Spleen (tissue), 11 donors: Measurements from ENCODE around the gene UBASH3B. TPM values are rescaled to one million over a fixed set of nuclear protein-coding genes. Genes with fewer than 3 reads are reported as not detected.
"Not testable (repeated sequence)": the region's sequence is repeated elsewhere in the genome, so short reads cannot be mapped to it uniquely, and the experiment has no call there.

Experiments
- DNase-seq: peaks from one replicate; pipeline ENCODE4 v3.0.0-alpha.2; 2020
- H3K27ac ChIP-seq, 8 donors: fragments of 200-600 bp; sonication (generic) in 7 of 8; 1 replicate in 4 of 8; 2 replicates in 4 of 8; pipeline versions ENCODE4 v1.5.0 to v1.8.0; 2016 to 2021; ENCODE audit warnings: inconsistent platforms in 4 of 8, mild to moderate bottlenecking in 4 of 8, moderate library complexity in 1 of 8
- H3K27me3 ChIP-seq, 7 donors: fragments of 200-600 bp; sonication (generic) in 6 of 7; replicated peaks in 1 of 7; 1 replicate in 4 of 7; 2 replicates in 3 of 7; pipeline versions ENCODE4 v1.5.0 to v1.8.0; 2016 to 2021; ENCODE audit warnings: inconsistent platforms in 3 of 7, mild to moderate bottlenecking in 1 of 7
- H3K36me3 ChIP-seq, 6 donors: fragments of 200-600 bp; sonication (generic) in 5 of 6; 1 replicate in 4 of 6; 2 replicates in 2 of 6; pipeline versions ENCODE4 v1.5.0 to v1.8.0; 2016 to 2021; ENCODE audit warnings: inconsistent platforms in 2 of 6
- H3K4me1 ChIP-seq, 6 donors: fragments of 200-600 bp; sonication (generic) in 5 of 6; 1 replicate in 3 of 6; 2 replicates in 3 of 6; pipeline versions ENCODE4 v1.5.0 to v1.8.0; 2016 to 2021; ENCODE audit warnings: inconsistent platforms in 3 of 6
- H3K4me3 ChIP-seq, 8 donors: fragments of 200-600 bp; sonication (generic) in 7 of 8; 1 replicate in 4 of 8; 2 replicates in 4 of 8; pipeline versions ENCODE4 v1.5.0 to v1.8.0; 2016 to 2021; ENCODE audit warnings: inconsistent platforms in 4 of 8, mild to moderate bottlenecking in 4 of 8, moderate library complexity in 2 of 8
- H3K9me3 ChIP-seq, 8 donors: fragments of 200-600 bp; sonication (generic) in 7 of 8; 1 replicate in 4 of 8; 2 replicates in 4 of 8; pipeline versions ENCODE4 v1.5.0 to v1.8.0; 2016 to 2021; ENCODE audit warnings: inconsistent platforms in 4 of 8
- CTCF ChIP-seq, 11 experiments: fragments of 200-600 bp in 7 of 11; fragments of 450-650 bp in 4 of 11; sonication (generic) in 4 of 11; IDR thresholded peaks in 8 of 11; conservative IDR thresholded peaks in 3 of 11; 1 replicate in 7 of 11; 2 replicates in 4 of 11; pipeline versions ENCODE4 v1.4.0 to v1.8.0; 2016 to 2021; ENCODE audit warnings: antibody characterized with exemption in 11 of 11, inconsistent platforms in 4 of 11, mild to moderate bottlenecking in 1 of 11
- POLR2A ChIP-seq, 3 donors: fragments of 450-650 bp; IDR thresholded peaks; one replicate each; pipeline ENCODE4 v1.5.1; 2017; ENCODE audit warnings: antibody characterized with exemption in 3 of 3, mild to moderate bottlenecking in 1 of 3
- POLR2AphosphoS5 ChIP-seq, 3 donors: sonication (generic); formaldehyde crosslinking; IDR thresholded peaks; one replicate each; pipeline ENCODE4 v1.5.1; 2017; ENCODE audit warnings: antibody characterized with exemption in 3 of 3
- WGBS, 5 donors: extraction: QIAGEN DNeasy Blood & Tissue Kit in 3 of 5; methylation state at CpG; one replicate each; pipeline versions ENCODE4 v1.1.5 to v1.1.7; 2013 to 2018; 5-methylcytosine and 5-hydroxymethylcytosine counted together
- intact Hi-C: fragments of 100-400 bp; cut with DNase I; formaldehyde crosslinking; loops from one replicate; pipeline ENCODE4 v1.15.0; 2023; ENCODE audit warnings: low total_unique reads
- polyA plus RNA-seq, 3 donors: library from polyadenylated mRNA; stranded (reverse); fragments of 200-250 nt; gene quantifications; one replicate each; pipeline ENCODE4 v1.2.1, GENCODE V29; 2013
- total RNA-seq, 7 donors: library from RNA; depleted of rRNA in 3 of 7; stranded (reverse); fragments of >200 nt in 3 of 7; fragmentation: NEBNext Ultra II Directional in 4 of 7; extraction: Animal tissue kit (Norgen Biotek cat#: 25700) in 4 of 7; gene quantifications; one replicate each; pipeline versions ENCODE4 v1.1.0 to v1.2.1, GENCODE V29; 2016 to 2021
- donor health status: healthy with polysubstance abuse.
- donor health status: DM: no; HTN: no; CAD: no; lungs with moderate emphysema.
- donor health status: DM: no; HTN: no; CAD: no.
- donor health status: Bipolar disorder and iron deficiency.
- donor health status: healthy.
- donor health status: DM: no; HTN: no; CAD: no.
- donor health status: DM: yes; HTN: yes; CAD: no.

UBASH3B gene
- total and polyA plus RNA-seq, 10 donors = 4.4 to 190 (median 77.9) TPM

- no peak overlapping the region for H3K4me3 ChIP-seq
- no peak for DNase-seq
- WGBS, 5 donors = 67 to 99% (median 89%) methylated on average over 2 of the region's 2 CpGs
- TF ChIP-seq POLR2AphosphoS5 (IDR thresholded peaks at IDR 0.05) (no peak), POLR2A (IDR thresholded peaks at IDR 0.05) (no peak), CTCF (IDR thresholded peaks at IDR 0.05 in 8 of 11, conservative IDR thresholded peaks at IDR 0.05 in 3 of 11) (no peak)
- intact Hi-C loops = no loop called here
- peaks cover 0 to 24% (median 18%) of the 10 kb centered on the region in 8 donors for H3K9me3 ChIP-seq
- peaks cover 0 to 16% (median 11%) of the 10 kb centered on the region in 6 donors for H3K4me1 ChIP-seq
- H3K27me3 ChIP-seq = no peaks in the 10 kb centered on the region
- no peak overlapping the region for H3K27ac ChIP-seq
- H3K36me3 ChIP-seq = no peaks in the 10 kb centered on the region
Measured at GRCh38 chr11:122820158-122820557, 164.6 kb downstream of the UBASH3B start.

DNA sequence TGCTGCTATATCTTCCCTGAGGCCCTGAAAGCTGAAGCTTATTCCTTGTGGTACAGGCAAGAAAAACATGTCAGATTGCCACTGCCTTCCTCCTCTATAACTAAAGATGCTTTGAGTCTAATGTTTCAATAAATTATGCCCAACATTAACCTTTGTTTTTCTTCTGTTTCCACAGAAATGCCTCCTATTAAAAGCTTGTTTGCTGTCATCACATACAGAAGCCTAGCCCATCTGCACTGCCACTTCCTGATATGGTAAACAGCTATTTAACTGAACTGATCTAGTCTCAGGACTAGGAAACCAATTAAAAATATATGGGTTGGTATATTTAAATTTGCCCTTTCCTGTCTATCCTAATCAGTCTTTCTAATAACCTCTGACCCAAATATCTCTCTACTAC, 165.6 kb downstream of the UBASH3B start:
- Histone ChIP-seq H3K4me1 (peaks cover 0 to 16% (median 11%) of the 10 kb centered on the region in 6 donors), H3K27ac (no peak overlapping the region), H3K4me3 (no peak overlapping the region), H3K9me3 (peaks cover 0 to 24% (median 18%) of the 10 kb centered on the region in 8 donors), H3K27me3 (no peaks in the 10 kb centered on the region), H3K36me3 (no peaks in the 10 kb centered on the region)
- no peak for DNase-seq
- intact Hi-C loops = no loop called here
- no peak for TF ChIP-seq POLR2AphosphoS5 (IDR thresholded peaks at IDR 0.05)
- TF ChIP-seq CTCF (IDR thresholded peaks at IDR 0.05 in 8 of 11, conservative IDR thresholded peaks at IDR 0.05 in 3 of 11) = no peak
- TF ChIP-seq POLR2A (IDR thresholded peaks at IDR 0.05) = no peak

DNA sequence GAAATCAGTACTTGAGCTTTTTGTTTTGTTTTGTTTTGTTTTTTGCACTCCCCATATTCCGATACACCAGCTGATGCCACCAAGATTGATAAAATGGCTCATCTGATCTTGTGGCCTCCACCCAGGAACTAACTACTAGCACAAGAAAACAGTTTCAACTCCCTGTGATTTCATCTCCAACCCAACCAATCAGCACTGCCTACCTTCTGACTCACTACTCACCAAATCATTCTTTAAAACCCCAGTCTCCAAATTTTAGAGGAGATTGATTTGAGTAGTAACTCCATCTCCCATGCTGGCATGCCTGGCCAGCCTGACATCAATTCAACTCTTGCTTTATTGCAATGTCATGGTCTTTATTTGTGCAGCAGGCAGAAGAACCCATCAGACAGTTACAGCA, 166.7 kb downstream of the UBASH3B start:
- 95 to 100% (median 97%) methylated on average over 1 of the region's 1 CpG for WGBS, 5 donors
- no peak for TF ChIP-seq POLR2AphosphoS5 (IDR thresholded peaks at IDR 0.05)
- no peak for TF ChIP-seq POLR2A (IDR thresholded peaks at IDR 0.05)
- no peak for TF ChIP-seq CTCF (IDR thresholded peaks at IDR 0.05 in 8 of 11, conservative IDR thresholded peaks at IDR 0.05 in 3 of 11)

GRCh38 chr11:122823564-122823963, 168.0 kb downstream of the UBASH3B start:
- intact Hi-C loops = no loop called here
- H3K36me3 ChIP-seq = no peaks in the 10 kb centered on the region
- 84 to 96% (median 91%) methylated on average over 4 of the region's 4 CpGs for WGBS, 5 donors

More for the DNA sequence above, 166.7 kb downstream of the UBASH3B start:
- H3K27me3 ChIP-seq = no peaks in the 10 kb centered on the region
- intact Hi-C loops = no loop called here
- no peak for DNase-seq
- H3K9me3 ChIP-seq = peaks cover 0 to 24% (median 18%) of the 10 kb centered on the region in 8 donors
- peaks cover 0 to 5% (median 2%) of the 10 kb centered on the region in 6 donors for H3K4me1 ChIP-seq
- H3K27ac ChIP-seq = no peak overlapping the region
- H3K36me3 ChIP-seq = no peaks in the 10 kb centered on the region
- H3K4me3 ChIP-seq = no peak overlapping the region

GRCh38 chr11:122829371-122829770, 173.8 kb downstream of the UBASH3B start:
- H3K27ac ChIP-seq, H3K9me3 ChIP-seq, intact Hi-C loops, H3K4me3 ChIP-seq, DNase-seq, H3K36me3 ChIP-seq, H3K27me3 ChIP-seq: not testable (repeated sequence)
- H3K4me1 ChIP-seq = peaks cover 0 to 22% (median 9%) of the 10 kb centered on the region in 6 donors
- WGBS, 5 donors = 89 to 95% (median 93%) methylated on average over 6 of the region's 6 CpGs

More at GRCh38 chr11:122823564-122823963, 168.0 kb downstream of the UBASH3B start:
- Histone ChIP-seq H3K27ac (no peak overlapping the region), H3K4me1 (no peaks in the 10 kb centered on the region), H3K9me3 (peaks cover 0 to 24% (median 18%) of the 10 kb centered on the region in 8 donors), H3K4me3 (no peak overlapping the region), H3K27me3 (no peaks in the 10 kb centered on the region)
- TF ChIP-seq POLR2AphosphoS5 (IDR thresholded peaks at IDR 0.05) (no peak), CTCF (IDR thresholded peaks at IDR 0.05 in 8 of 11, conservative IDR thresholded peaks at IDR 0.05 in 3 of 11) (no peak), POLR2A (IDR thresholded peaks at IDR 0.05) (no peak)
- DNase-seq = no peak

DNA sequence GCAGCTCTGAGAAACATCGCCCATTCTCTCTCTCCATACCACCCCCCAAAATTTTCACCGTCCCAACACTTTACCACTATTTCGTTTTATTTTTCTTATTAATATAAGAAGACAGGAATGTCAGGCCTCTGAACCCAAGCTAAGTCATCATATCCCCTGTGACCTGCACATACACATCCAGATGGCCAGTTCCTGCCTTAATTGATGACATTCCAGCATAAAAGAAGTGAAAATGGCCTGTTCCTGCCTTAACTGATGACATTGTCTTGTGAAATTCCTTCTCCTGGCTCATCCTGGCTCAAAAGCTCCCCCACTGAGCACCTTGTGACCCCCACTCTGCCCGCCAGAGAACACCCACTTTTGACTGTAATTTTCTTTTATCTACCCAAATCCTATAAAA, 176.8 kb downstream of the UBASH3B start:
- H3K36me3 ChIP-seq, intact Hi-C loops, H3K9me3 ChIP-seq, H3K4me3 ChIP-seq, H3K27ac ChIP-seq, DNase-seq: not testable (repeated sequence)
- Histone ChIP-seq H3K27me3 (peaks cover 0 to 11% (median 0%) of the 10 kb centered on the region in 7 donors), H3K4me1 (peaks cover 0 to 22% (median 9%) of the 10 kb centered on the region in 6 donors)
- WGBS, 5 donors = 66 to 80% (median 74%) methylated on average over 4 of the region's 4 CpGs
